GM08714 (cell line): ENCODE data around the gene ECM2.
"Not testable (repeated sequence)": the region's sequence is repeated elsewhere in the genome, so short reads cannot be mapped to it uniquely, and the experiment has no call there.

Experiments used
- H3K4me3 ChIP-seq: fragments of 200-500 bp; sonication (Bioruptor generic); 2 replicates; pipeline ENCODE4 v1.5.1; 2014; ENCODE audit warnings: mild to moderate bottlenecking, low read length, inconsistent platforms
- ZNF274 ChIP-seq: IDR thresholded peaks from 2 replicates; pipeline ENCODE4 v1.6.1; 2012; ENCODE audit warnings: mild to moderate bottlenecking, low read depth, low read length

ECM2 gene

GRCh38 chr9:92535940-92536850 lies at the start of gene ECM2:
Gene ECM2 (minus strand): TSS chr9:92535990. CDS start chr9:92522866, 13,124 bp downstream.
- H3K4me3 ChIP-seq = peak within 1 kb of the TSS; percentile 64; the same call in 1 of the 2 replicates
- no peak for TF ChIP-seq ZNF274

- no peak overlapping the region for H3K4me3 ChIP-seq
- TF ChIP-seq ZNF274 = no peak
Observed at GRCh38 chr9:92576175-92576574, 40.4 kb upstream of the ECM2 start.

GRCh38 chr9:92573612-92574011 lies 37.8 kb upstream of the ECM2 start:
- not testable (repeated sequence) for H3K4me3 ChIP-seq

GRCh38 chr9:92571871-92572270 lies 36.1 kb upstream of the ECM2 start:
- not testable (repeated sequence) for H3K4me3 ChIP-seq

- no peak for TF ChIP-seq ZNF274
- H3K4me3 ChIP-seq = no peak overlapping the region
Observed at GRCh38 chr9:92564982-92565381, 29.2 kb upstream of the ECM2 start.

- TF ChIP-seq ZNF274 = no peak
- no peak overlapping the region for H3K4me3 ChIP-seq
Observed at GRCh38 chr9:92564504-92564903, 28.7 kb upstream of the ECM2 start.

GRCh38 chr9:92563116-92564100 lies 27.6 kb upstream of the ECM2 start:
- no peak for TF ChIP-seq ZNF274
- H3K4me3 ChIP-seq = no peak overlapping the region

GRCh38 chr9:92562461-92562967 lies 26.7 kb upstream of the ECM2 start:
- H3K4me3 ChIP-seq = no peak overlapping the region
- no peak for TF ChIP-seq ZNF274

GRCh38 chr9:92561374-92562330 lies 25.9 kb upstream of the ECM2 start:
- TF ChIP-seq ZNF274 = no peak
- H3K4me3 ChIP-seq = no peak overlapping the region

GRCh38 chr9:92558612-92559374 lies 23.0 kb upstream of the ECM2 start:
- TF ChIP-seq ZNF274 = no peak
- H3K4me3 ChIP-seq = no peak overlapping the region

GRCh38 chr9:92550765-92551164 lies 15.0 kb upstream of the ECM2 start:
- no peak overlapping the region for H3K4me3 ChIP-seq
- no peak for TF ChIP-seq ZNF274

- no peak for TF ChIP-seq ZNF274
- H3K4me3 ChIP-seq = no peak overlapping the region
Observed at GRCh38 chr9:92547356-92547755, 11.6 kb upstream of the ECM2 start.
